HG03571 (cell line): ENCODE measurements around the gene SPRED3.

Source experiments
- ATAC-seq: cut with Tn5 transposase; IDR thresholded peaks from one replicate; pipeline ENCODE4 v1.9.1; 2021; ENCODE audit not compliant: unreplicated experiment

Gene SPRED3

GRCh38 chr19:38371081-38371480 lies 17.4 kb upstream of the SPRED3 start:
- ATAC-seq, result no peak

DNA sequence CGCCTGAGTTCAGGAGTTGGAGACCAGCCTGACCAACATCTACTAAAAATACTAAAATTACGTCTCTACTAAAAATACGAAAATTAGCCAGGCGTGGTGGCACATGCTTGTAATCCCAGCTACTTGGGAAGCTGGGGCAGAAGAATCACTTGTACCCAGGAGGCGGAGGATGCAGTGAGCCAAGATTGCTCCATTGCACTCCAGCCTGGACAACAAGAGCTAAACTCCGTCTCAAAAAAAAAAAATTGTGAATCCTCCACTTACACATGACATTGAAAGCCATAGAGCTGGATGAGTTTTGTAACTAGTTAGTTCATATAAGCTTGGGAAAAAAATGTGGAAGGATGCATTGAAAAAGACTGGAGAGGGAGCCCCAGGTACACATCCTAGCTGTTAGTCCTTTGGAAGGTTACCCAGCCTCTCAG lies 14.6 kb upstream of the SPRED3 start:
- no peak for ATAC-seq

- ATAC-seq, result peak; percentile 95
These were observed 14.0 kb upstream of the SPRED3 start, which contains the start of gene PSMD8 for GRCh38 chr19:38374332-38375097. Gene PSMD8, plus strand, starts transcription at chr19:38374571. Its CDS starts 31 bp downstream, at chr19:38374602.

- ATAC-seq, result no peak
These were observed 13.4 kb upstream of the SPRED3 start for GRCh38 chr19:38375098-38375493.

DNA sequence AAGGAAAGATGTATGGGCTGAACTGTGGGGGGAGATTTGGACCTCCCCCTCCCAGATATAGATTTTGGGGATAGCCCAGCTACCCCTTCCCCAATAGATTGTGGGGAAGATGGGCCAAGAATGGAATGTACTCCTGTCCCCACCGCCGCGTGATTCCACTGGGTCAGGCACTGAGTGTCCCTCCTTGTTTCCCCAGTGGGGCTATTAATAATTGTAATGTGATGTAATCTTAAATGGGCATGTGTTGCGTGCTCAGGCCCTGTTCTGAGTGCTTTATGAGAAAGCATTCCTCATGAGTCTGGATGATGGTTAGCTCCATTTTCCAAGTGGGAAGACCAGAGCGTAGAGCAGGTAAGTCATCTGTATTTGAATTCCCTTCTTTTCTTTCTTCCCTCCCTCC lies 12.7 kb upstream of the SPRED3 start:
- no peak for ATAC-seq

DNA sequence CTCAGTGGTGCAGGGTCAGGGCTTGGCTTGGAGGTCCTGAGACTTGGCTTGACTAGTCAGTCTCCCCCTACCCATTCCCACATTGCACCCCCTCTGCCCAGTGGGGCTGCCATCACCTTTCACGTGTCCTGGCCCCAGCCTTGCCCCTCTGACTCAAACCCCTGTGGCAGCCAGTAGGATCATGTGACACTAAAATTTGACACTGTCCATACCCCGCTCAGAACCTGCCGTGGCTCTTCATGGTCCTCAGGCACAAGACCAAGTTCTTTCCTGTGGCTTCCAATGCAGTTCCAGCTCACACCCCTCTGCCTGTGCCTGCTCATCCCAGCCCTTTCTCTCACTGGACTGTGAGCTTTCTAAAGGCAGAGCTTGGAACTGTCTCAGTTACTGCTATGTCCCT lies 11.9 kb upstream of the SPRED3 start:
- no peak for ATAC-seq

- ATAC-seq, result no peak
These were observed 11.4 kb upstream of the SPRED3 start for GRCh38 chr19:38377052-38377451.

DNA sequence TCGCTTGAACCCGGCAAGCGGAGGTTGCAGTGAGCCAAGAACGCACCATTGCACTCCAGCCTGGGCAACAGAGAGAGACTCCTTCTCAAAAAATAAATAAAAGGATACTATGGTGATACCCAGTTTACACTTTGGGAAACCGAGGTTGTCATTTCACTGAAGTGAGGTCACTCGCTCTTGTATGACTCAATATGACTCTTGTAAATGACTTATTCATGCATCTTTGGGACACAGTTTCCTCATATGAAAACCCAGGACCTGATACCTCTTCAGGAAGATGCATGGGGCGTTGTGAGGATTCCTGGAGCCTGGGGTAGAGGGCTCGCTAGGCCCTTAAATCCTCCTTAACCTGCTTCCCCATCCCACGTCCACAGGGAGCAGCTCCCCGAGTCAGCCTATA lies 9.6 kb upstream of the SPRED3 start:
- ATAC-seq, result no peak

GRCh38 chr19:38381138-38381537 lies 7.4 kb upstream of the SPRED3 start:
- no peak for ATAC-seq

GRCh38 chr19:38383184-38383583 lies 5.3 kb upstream of the SPRED3 start:
- no peak for ATAC-seq

DNA sequence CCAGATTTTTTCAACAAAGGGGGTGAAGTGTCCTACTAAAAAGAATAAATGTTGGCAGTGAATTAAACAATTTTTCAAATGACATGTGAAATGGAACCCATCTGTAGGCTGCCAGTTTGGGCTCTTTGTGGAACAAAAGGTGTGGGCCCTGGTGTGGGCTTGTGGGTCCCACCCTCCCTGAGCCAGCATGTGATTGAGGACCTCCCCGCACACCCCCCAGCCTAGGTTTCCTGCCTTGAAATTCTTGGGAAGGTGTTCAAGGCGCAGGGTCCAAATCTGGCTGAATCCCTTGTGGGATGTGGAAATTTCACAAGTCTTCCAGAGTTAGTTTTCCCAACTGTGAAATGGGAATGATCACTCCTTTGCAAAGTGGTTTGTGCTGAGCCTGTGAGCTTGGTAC lies 4.8 kb upstream of the SPRED3 start:
- no peak for ATAC-seq

GRCh38 chr19:38384209-38385027 lies 4.1 kb upstream of the SPRED3 start:
- no peak for ATAC-seq

GRCh38 chr19:38385057-38385803 lies 3.3 kb upstream of the SPRED3 start:
- ATAC-seq, result no peak

DNA sequence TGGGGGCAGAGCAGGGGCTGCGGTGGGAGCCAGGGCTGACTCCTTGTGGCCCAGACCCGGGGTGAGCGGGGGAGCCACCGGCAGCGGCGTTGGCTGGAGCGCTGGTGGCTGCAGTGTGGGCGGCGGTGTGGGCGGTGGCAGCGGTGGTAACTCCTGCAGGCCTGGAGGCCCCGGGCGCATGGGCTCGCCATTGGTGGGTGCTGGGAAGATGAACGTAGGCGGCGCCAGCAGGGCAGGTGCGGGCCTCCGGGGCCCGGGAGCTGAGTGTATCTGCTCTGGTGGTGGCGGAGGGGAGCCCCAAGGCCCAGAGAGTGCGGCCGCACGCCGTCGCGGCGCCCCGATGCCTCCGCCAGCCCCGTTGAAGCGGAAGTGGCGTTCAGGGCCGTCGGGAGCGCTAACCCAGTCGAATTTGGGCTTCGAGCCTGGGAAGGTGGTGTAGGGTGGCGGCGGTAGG lies 2.7 kb upstream of the SPRED3 start:
- ATAC-seq, result no peak

- no peak for ATAC-seq
These were observed 2.1 kb upstream of the SPRED3 start for GRCh38 chr19:38386300-38386970.

GRCh38 chr19:38386971-38387549 lies 1.4 kb upstream of the SPRED3 start:
- no peak for ATAC-seq

- no peak for ATAC-seq
These were observed 748 bp upstream of the SPRED3 start, which contains the start of gene GGN for GRCh38 chr19:38387550-38388348. Gene GGN, minus strand, starts transcription at chr19:38388034. Its CDS starts 773 bp downstream, at chr19:38387261.

DNA sequence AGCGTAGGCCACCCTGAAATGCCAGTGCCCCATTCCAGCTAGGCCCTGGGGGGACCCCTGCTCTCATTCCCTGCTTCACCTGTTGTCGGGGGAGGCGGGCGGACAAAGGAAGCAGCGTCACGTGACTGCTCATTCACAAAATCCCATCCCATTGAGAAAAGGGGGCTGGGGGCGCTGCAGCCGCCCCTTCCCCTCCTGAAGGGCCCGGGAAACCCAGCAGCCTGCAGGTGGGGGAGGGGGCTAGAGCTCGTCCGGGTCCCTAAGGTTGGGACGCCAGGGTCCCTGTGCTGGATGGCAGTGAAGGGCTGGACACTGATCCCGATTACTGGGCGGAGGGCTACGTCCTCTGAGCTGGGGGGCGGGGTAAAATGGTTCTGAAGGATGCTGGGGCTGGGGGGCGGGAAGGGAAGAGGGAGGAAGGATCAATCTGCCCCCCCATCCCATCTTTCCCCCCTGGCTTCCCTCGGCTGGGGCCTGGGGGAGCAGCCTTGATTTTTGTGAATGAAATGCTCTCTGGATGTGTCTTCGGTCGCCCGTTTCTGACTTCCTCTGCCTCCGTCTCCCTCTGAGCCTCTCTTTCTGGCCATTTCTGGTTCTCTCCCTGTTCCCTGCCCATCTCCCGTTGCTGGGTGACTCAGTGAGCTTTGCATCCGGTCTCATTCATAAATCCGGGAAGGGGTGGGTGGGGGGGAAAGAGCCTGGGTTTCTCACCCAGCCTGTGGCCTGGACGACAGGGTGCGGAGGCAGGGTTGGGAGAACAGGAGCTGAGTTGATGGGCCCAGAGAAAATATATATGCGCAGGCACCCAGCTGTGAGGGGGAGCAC lies 816 bp downstream of the SPRED3 start:
- no peak for ATAC-seq
